GM23338 (cell line): ENCODE data around the gene NDUFAB1. TPM values are rescaled to one million over a fixed set of nuclear protein-coding genes. Genes with fewer than 3 reads are reported as not detected.
A peak's percentile ranks its signal among the peaks of the same experiment; 100 is the strongest.

Source experiments
- ATAC-seq: fragments of 200-7000 bp; cut with Tn5 transposase; 3 replicates; pipeline ENCODE4 v1.9.1; 2020
- DNase-seq: peaks from one replicate; pipeline ENCODE4 v3.0.0-alpha.2; 2015; ENCODE audit warnings: low spot score
- H2AFZ ChIP-seq: fragments of 200-600 bp; sonication (generic); 2 replicates; pipeline ENCODE4 v1.8.0; 2016; ENCODE audit warnings: antibody characterized with exemption, mild to moderate bottlenecking, moderate library complexity
- H3F3A ChIP-seq: fragments of 200-600 bp; sonication (generic); replicated peaks from 2 replicates; pipeline ENCODE4 v1.8.0; 2017; ENCODE audit warnings: antibody characterized with exemption, mixed run types, low read depth
- H3K27ac ChIP-seq: fragments of 200-600 bp; sonication (generic); 2 replicates; pipeline ENCODE4 v1.6.1; 2016; ENCODE audit warnings: low read depth
- H3K27me3 ChIP-seq: fragments of 200-600 bp; sonication (generic); 2 replicates; pipeline ENCODE4 v1.8.0; 2016; ENCODE audit warnings: mild to moderate bottlenecking, mixed run types, moderate library complexity; ENCODE audit not compliant: insufficient read depth
- H3K36me3 ChIP-seq: fragments of 200-600 bp; sonication (generic); 2 replicates; pipeline ENCODE4 v1.8.0; 2016; ENCODE audit warnings: mild to moderate bottlenecking; ENCODE audit not compliant: insufficient read depth
- H3K4me1 ChIP-seq: fragments of 200-600 bp; sonication (generic); 2 replicates; pipeline ENCODE4 v1.8.0; 2016; ENCODE audit warnings: mild to moderate bottlenecking, moderate library complexity; ENCODE audit not compliant: insufficient read depth
- H3K4me2 ChIP-seq: fragments of 200-600 bp; sonication (generic); 2 replicates; pipeline ENCODE4 v1.7.1; 2017; ENCODE audit warnings: mixed run types
- H3K4me3 ChIP-seq: fragments of 200-600 bp; sonication (generic); 2 replicates; pipeline ENCODE4 v1.6.1; 2016; ENCODE audit warnings: mixed run types
- H3K79me2 ChIP-seq: fragments of 200-600 bp; sonication (generic); replicated peaks from 2 replicates; pipeline ENCODE4 v1.8.0; 2017; ENCODE audit warnings: mild to moderate bottlenecking; ENCODE audit not compliant: insufficient read depth
- H3K9me2 ChIP-seq: fragments of 200-600 bp; sonication (generic); 2 replicates; pipeline ENCODE4 v1.8.0; 2017; ENCODE audit not compliant: insufficient read depth
- H4K20me1 ChIP-seq: fragments of 200-600 bp; sonication (generic); replicated peaks from 2 replicates; pipeline ENCODE4 v1.8.0; 2017; ENCODE audit warnings: mild to moderate bottlenecking; ENCODE audit not compliant: insufficient read depth
- H3K27ac Mint-ChIP-seq: 2 replicates; pipeline ENCODE4 v1.8.0; 2020; ENCODE audit warnings: inconsistent platforms, mild to moderate bottlenecking, moderate library complexity, mixed read lengths
- H3K27me3 Mint-ChIP-seq: 3 replicates; pipeline ENCODE4 v1.8.0; 2022; ENCODE audit warnings: low read depth, mild to moderate bottlenecking, moderate library complexity, mixed read lengths, inconsistent platforms; ENCODE audit not compliant: insufficient read depth, poor library complexity
- H3K36me3 Mint-ChIP-seq: 3 replicates; pipeline ENCODE4 v1.8.0; 2021; ENCODE audit warnings: low read depth, mild to moderate bottlenecking, inconsistent platforms, moderate library complexity, mixed read lengths
- H3K4me1 Mint-ChIP-seq: 3 replicates; pipeline ENCODE4 v1.8.0; 2020; ENCODE audit warnings: mild to moderate bottlenecking, inconsistent platforms, mixed read lengths
- H3K4me3 Mint-ChIP-seq: 3 replicates; pipeline ENCODE4 v1.8.0; 2021; ENCODE audit warnings: moderate library complexity, mild to moderate bottlenecking, inconsistent platforms, mixed read lengths
- H3K9me3 Mint-ChIP-seq: 3 replicates; pipeline ENCODE4 v1.8.0; 2020; ENCODE audit warnings: moderate library complexity, mild to moderate bottlenecking, inconsistent platforms, mixed read lengths
- CTCF ChIP-seq, 2 experiments: fragments of 200-600 bp in 1 of 2; sonication (generic) in 1 of 2; conservative IDR thresholded peaks; 2 replicates each; pipeline versions ENCODE4 v1.5.1 to v1.6.1; 2016 to 2017; ENCODE audit warnings: antibody characterized with exemption in 2 of 2, low read depth in 2 of 2, mild to moderate bottlenecking in 2 of 2, moderate library complexity in 1 of 2
- ETS1 ChIP-seq: IDR thresholded peaks from 2 replicates; pipeline ENCODE4 v1.6.1; 2016; ENCODE audit warnings: antibody characterized with exemption
- EZH2 ChIP-seq: fragments of 200-600 bp; sonication (generic); IDR thresholded peaks from one replicate; pipeline ENCODE4 v1.8.0; 2017; ENCODE audit warnings: antibody characterized with exemption, mild to moderate bottlenecking, low read depth; ENCODE audit not compliant: unreplicated experiment
- EZH2phosphoT487 ChIP-seq: fragments of 200-600 bp; sonication (generic); IDR thresholded peaks from one replicate; pipeline ENCODE4 v1.8.1; 2018; ENCODE audit warnings: antibody characterized with exemption; ENCODE audit not compliant: unreplicated experiment
- JUNB ChIP-seq: IDR thresholded peaks from one replicate; pipeline ENCODE4 v1.6.1; 2016; ENCODE audit warnings: antibody characterized with exemption; ENCODE audit not compliant: unreplicated experiment
- POLR2AphosphoS5 ChIP-seq: IDR thresholded peaks from 2 replicates; pipeline ENCODE4 v1.6.1; 2016; ENCODE audit warnings: antibody characterized with exemption, low read depth
- REST ChIP-seq: IDR thresholded peaks from one replicate; pipeline ENCODE4 v1.6.1; 2018; ENCODE audit warnings: antibody characterized with exemption; ENCODE audit not compliant: unreplicated experiment
- STAT1 ChIP-seq: IDR thresholded peaks from one replicate; pipeline ENCODE4 v1.6.1; 2016; ENCODE audit warnings: antibody characterized with exemption; ENCODE audit not compliant: unreplicated experiment
- ZNF114 ChIP-seq: fragments of 250-450 bp; sonication (Bioruptor Pico); IDR thresholded peaks from 2 replicates; pipeline ENCODE4 v1.5.0; 2020; ENCODE audit warnings: mild to moderate bottlenecking, moderate library complexity
- ZNF331 ChIP-seq: fragments of 250-450 bp; sonication (Bioruptor Pico); IDR thresholded peaks from 2 replicates; pipeline ENCODE4 v1.5.0; 2020; ENCODE audit warnings: low read depth, mild to moderate bottlenecking, moderate library complexity
- polyA plus RNA-seq: library from polyadenylated mRNA; unstranded; fragments of >200 nt; fragmentation: Nextera tagmentation; extraction: Ambion mirVana; gene quantifications from 2 replicates; pipeline ENCODE4 v1.2.1, GENCODE V29; 2016
- total RNA-seq: library from RNA; depleted of rRNA; stranded (reverse); fragments of >200 nt; shearing (Covaris generic); gene quantifications from 2 replicates; pipeline ENCODE4 v1.2.3, GENCODE V29; 2014

NDUFAB1 gene
- total and polyA plus RNA-seq, 2 experiments from 2014 or later, result 136 to 477 TPM

GRCh38 chr16:23597003-23597756 lies 1.1 kb upstream of the NDUFAB1 start:
- Mint-ChIP-seq H3K36me3 (peaks cover 16% of the 10 kb centered on the region), H3K4me1 (peaks cover 15% of the 10 kb centered on the region), H3K27me3 (peaks cover 14% of the 10 kb centered on the region), H3K9me3 (no peaks in the 10 kb centered on the region), H3K27ac (peak overlapping the region; percentile 48; the same call in 1 of the 2 replicates), H3K4me3 (peak overlapping the region; percentile 17; the same call in 2 of the 3 replicates)
- Histone ChIP-seq H3K4me1 (peaks cover 32% of the 10 kb centered on the region), H2AFZ (no peak overlapping the region), H4K20me1 (peaks cover 5% of the 10 kb centered on the region), H3K4me3 (no peak overlapping the region), H3K27ac (peak overlapping the region; percentile 100), H3K79me2 (peaks cover 39% of the 10 kb centered on the region), H3K9me2 (no peaks in the 10 kb centered on the region), H3K36me3 (no peaks in the 10 kb centered on the region; the same call in none of the 2 replicates), H3K27me3 (no peaks in the 10 kb centered on the region), H3F3A (peaks cover 27% of the 10 kb centered on the region), H3K4me2 (peak overlapping the region; percentile 69; the same call in 1 of the 2 replicates)
- TF ChIP-seq EZH2 (no peak), CTCF (conservative IDR thresholded peaks at IDR 0.05; ENCODE audit: low read depth in 2 of 2) (peak; percentile 56 to 72), POLR2AphosphoS5 (no peak)
- DNase-seq, result peak; percentile 77
- ATAC-seq, result peak; percentile 70

GRCh38 chr16:23595246-23595950 lies 718 bp downstream of the NDUFAB1 start:
- Mint-ChIP-seq H3K27ac (peak overlapping the region; percentile 72), H3K4me1 (peaks cover 9% of the 10 kb centered on the region), H3K36me3 (peaks cover 26% of the 10 kb centered on the region), H3K27me3 (peaks cover 7% of the 10 kb centered on the region), H3K4me3 (peak overlapping the region; percentile 91), H3K9me3 (no peaks in the 10 kb centered on the region)
- Histone ChIP-seq H3K79me2 (peaks cover 57% of the 10 kb centered on the region), H3K4me2 (peak overlapping the region; percentile 94), H3K4me1 (peaks cover 24% of the 10 kb centered on the region), H3K9me2 (no peaks in the 10 kb centered on the region), H2AFZ (peak overlapping the region; percentile 69; the same call in 1 of the 2 replicates), H4K20me1 (peaks cover 13% of the 10 kb centered on the region), H3K27ac (peak overlapping the region; percentile 88), H3K27me3 (no peaks in the 10 kb centered on the region), H3K4me3 (peak overlapping the region; percentile 99), H3K36me3 (peaks cover 6% of the 10 kb centered on the region), H3F3A (peaks cover 15% of the 10 kb centered on the region)
- TF ChIP-seq STAT1 (no peak), JUNB (no peak), ZNF114 (CRISPR knock-in tag) (no peak)
- ATAC-seq, result peak; percentile 7
- DNase-seq, result peak; percentile 36

- DNase-seq (no peak), ATAC-seq (no peak)
- no peaks in the 10 kb centered on the region for H3K9me2 ChIP-seq
- peaks cover 14% of the 10 kb centered on the region for H3K36me3 ChIP-seq
- peaks cover 12% of the 10 kb centered on the region for H3F3A ChIP-seq
- Mint-ChIP-seq H3K27ac (no peak overlapping the region), H3K27me3 (peaks cover 7% of the 10 kb centered on the region), H3K9me3 (no peaks in the 10 kb centered on the region), H3K4me3 (0 out of 3 replicates have a peak overlapping the region, but pooled peaks have one; percentile 4), H3K36me3 (peaks cover 36% of the 10 kb centered on the region), H3K4me1 (peaks cover 5% of the 10 kb centered on the region; the same call in 2 of the 3 replicates)
- no peaks in the 10 kb centered on the region for H3K27me3 ChIP-seq
- peaks cover 16% of the 10 kb centered on the region for H4K20me1 ChIP-seq
- H3K79me2 ChIP-seq, result peaks cover 69% of the 10 kb centered on the region
- 0 out of 2 replicates have a peak overlapping the region, but pooled peaks have one; percentile 28 for H3K4me3 ChIP-seq
- H2AFZ ChIP-seq, result no peak overlapping the region
- H3K27ac ChIP-seq, result no peak overlapping the region
- H3K4me2 ChIP-seq, result no peak overlapping the region
- H3K4me1 ChIP-seq, result peaks cover 18% of the 10 kb centered on the region
- no peak for TF ChIP-seq ZNF331 (CRISPR knock-in tag)
- TF ChIP-seq JUNB, result no peak
- no peak for TF ChIP-seq ETS1
- no peak for TF ChIP-seq EZH2phosphoT487
- no peak for TF ChIP-seq POLR2AphosphoS5
- TF ChIP-seq REST, result no peak
Measured at GRCh38 chr16:23594186-23594585, 1.9 kb downstream of the NDUFAB1 start.
